BLaER1 treated with 17β-estradiol and CSF1 and Interleukin-3, amounts not matched to agents 10 nM and 100 nM (cell line): ENCODE results near the gene FAM168A.

Experiments
- H3K27ac ChIP-seq, 11 experiments: shearing (Covaris generic); formaldehyde crosslinking; 2 replicates each; pipeline ENCODE4 v1.8.1; 2022
- H3K27me3 ChIP-seq, 11 experiments: shearing (Covaris generic); formaldehyde crosslinking; 2 replicates each; pipeline ENCODE4 v1.8.1; 2022
- H3K36me3 ChIP-seq, 11 experiments: shearing (Covaris generic); formaldehyde crosslinking; 2 replicates each; pipeline ENCODE4 v1.8.1; 2022
- H3K4me1 ChIP-seq, 10 experiments: shearing (Covaris generic); formaldehyde crosslinking; 2 replicates each; pipeline ENCODE4 v1.8.1; 2022
- H3K4me2 ChIP-seq, 11 experiments: shearing (Covaris generic); formaldehyde crosslinking; 2 replicates each; pipeline ENCODE4 v1.8.1; 2022
- H3K4me3 ChIP-seq, 10 experiments: shearing (Covaris generic); formaldehyde crosslinking; 2 replicates each; pipeline ENCODE4 v1.8.1; 2022
- H3K9ac ChIP-seq, 11 experiments: shearing (Covaris generic); formaldehyde crosslinking; 2 replicates each; pipeline ENCODE4 v1.8.1; 2022
- H3K9me3 ChIP-seq, 11 experiments: shearing (Covaris generic); formaldehyde crosslinking; replicated peaks in 1 of 11; 2 replicates each; pipeline ENCODE4 v1.8.1; 2022
- H4K20me1 ChIP-seq, 11 experiments: shearing (Covaris generic); formaldehyde crosslinking; 2 replicates each; pipeline ENCODE4 v1.8.1; 2022
- Cebpa-rat ChIP-seq, 11 experiments: shearing (Covaris generic); IDR thresholded peaks; 2 replicates each; pipeline ENCODE4 v1.8.1; 2022

The FAM168A gene

DNA sequence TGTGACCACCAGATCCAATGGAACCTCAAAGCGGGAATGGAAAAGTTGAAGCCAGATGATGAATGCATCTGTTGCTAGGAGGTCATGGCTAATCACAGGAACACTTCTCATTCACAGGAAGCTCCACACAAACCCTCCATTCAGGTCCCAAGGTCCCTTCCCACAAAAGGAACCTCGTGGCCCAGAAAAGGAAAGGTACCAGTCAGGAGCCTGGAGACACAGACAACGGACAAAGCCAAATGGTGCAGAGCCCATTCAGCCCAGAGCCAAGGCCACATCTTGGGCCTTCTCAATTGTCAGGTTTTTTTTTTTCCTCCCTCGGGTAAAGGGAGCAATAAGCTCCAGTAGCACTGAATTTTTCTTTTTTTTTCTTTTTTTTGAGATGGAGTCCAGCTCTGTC lies 87.0 kb downstream of the FAM168A start:
- Histone ChIP-seq H3K27ac (no peak overlapping the region), H3K36me3 (peaks cover 7 to 37% (median 11%) of the 10 kb centered on the region in 11 experiments; a peak in 19 of 22 replicates), H3K4me1 (no peaks in the 10 kb centered on the region), H3K9ac (no peak overlapping the region), H4K20me1 (peaks cover 0 to 38% (median 0%) of the 10 kb centered on the region in 11 experiments; a peak in 3 of 22 replicates), H3K9me3 (peaks cover 0 to 16% (median 10%) of the 10 kb centered on the region in 11 experiments; a peak in 16 of 22 replicates), H3K27me3 (no peaks in the 10 kb centered on the region), H3K4me3 (no peak overlapping the region), H3K4me2 (no peak overlapping the region)
- no peak for TF ChIP-seq Cebpa-rat (IDR thresholded peaks at IDR 0.05)

DNA sequence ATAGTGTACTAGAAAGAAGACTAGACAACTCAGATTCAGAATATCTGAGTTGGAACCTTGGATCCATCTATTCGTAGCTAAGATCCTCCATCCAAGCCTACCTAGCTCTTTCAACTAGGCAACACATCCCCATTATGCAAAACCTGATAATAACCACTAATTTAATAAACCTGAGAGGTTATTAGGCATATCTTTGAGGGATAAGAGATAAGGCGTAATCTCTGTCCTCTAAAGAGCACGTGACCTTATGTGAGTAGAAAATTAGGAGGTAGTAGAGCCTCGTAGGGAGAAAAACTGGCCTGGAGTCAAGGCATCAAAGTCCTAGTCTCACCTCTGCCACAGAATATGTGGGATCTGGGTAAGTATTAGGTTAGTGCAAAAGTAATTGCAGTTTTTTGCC lies 87.8 kb downstream of the FAM168A start:
- H3K9ac ChIP-seq, result no peak overlapping the region
- H3K9me3 ChIP-seq, result peaks cover 5 to 20% (median 12%) of the 10 kb centered on the region in 11 experiments; a peak in 18 of 22 replicates
- H3K4me2 ChIP-seq, result no peak overlapping the region
- no peak overlapping the region for H3K27ac ChIP-seq
- no peaks in the 10 kb centered on the region for H3K27me3 ChIP-seq
- TF ChIP-seq Cebpa-rat (IDR thresholded peaks at IDR 0.05), result no peak
- peaks cover 0 to 36% (median 0%) of the 10 kb centered on the region in 11 experiments; a peak in 3 of 22 replicates for H4K20me1 ChIP-seq
- H3K4me1 ChIP-seq, result no peaks in the 10 kb centered on the region
- H3K36me3 ChIP-seq, result peaks cover 9 to 41% (median 17%) of the 10 kb centered on the region in 11 experiments; a peak in 19 of 22 replicates
- no peak overlapping the region for H3K4me3 ChIP-seq

DNA sequence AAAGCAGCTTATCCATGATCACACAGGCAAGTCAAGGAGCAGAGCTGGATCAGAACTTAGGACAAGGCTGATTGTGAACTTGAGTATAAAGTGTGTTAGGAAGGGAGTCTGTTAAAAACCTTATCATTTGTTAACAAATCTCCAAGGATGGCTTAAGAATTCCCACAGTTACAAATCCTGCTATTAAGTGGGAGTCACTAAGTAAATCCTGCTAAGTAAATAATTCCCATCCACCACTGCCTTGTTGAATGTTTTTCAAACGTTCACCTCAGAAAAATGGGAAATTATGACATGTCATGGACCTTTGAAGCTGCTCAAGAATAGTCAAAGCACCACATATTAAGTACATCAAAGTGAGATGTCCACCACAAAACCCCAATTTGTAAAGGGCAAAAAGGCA lies 88.7 kb downstream of the FAM168A start:
- Histone ChIP-seq H3K4me3 (no peak overlapping the region), H3K9me3 (peaks cover 14 to 30% (median 20%) of the 10 kb centered on the region in 11 experiments), H3K4me2 (no peak overlapping the region), H3K27ac (no peak overlapping the region), H4K20me1 (peaks cover 0 to 35% (median 0%) of the 10 kb centered on the region in 11 experiments; a peak in 3 of 22 replicates), H3K36me3 (peaks cover 7 to 41% (median 19%) of the 10 kb centered on the region in 11 experiments; a peak in 18 of 22 replicates), H3K27me3 (no peaks in the 10 kb centered on the region), H3K9ac (no peak overlapping the region), H3K4me1 (no peaks in the 10 kb centered on the region)
- no peak for TF ChIP-seq Cebpa-rat (IDR thresholded peaks at IDR 0.05)

DNA sequence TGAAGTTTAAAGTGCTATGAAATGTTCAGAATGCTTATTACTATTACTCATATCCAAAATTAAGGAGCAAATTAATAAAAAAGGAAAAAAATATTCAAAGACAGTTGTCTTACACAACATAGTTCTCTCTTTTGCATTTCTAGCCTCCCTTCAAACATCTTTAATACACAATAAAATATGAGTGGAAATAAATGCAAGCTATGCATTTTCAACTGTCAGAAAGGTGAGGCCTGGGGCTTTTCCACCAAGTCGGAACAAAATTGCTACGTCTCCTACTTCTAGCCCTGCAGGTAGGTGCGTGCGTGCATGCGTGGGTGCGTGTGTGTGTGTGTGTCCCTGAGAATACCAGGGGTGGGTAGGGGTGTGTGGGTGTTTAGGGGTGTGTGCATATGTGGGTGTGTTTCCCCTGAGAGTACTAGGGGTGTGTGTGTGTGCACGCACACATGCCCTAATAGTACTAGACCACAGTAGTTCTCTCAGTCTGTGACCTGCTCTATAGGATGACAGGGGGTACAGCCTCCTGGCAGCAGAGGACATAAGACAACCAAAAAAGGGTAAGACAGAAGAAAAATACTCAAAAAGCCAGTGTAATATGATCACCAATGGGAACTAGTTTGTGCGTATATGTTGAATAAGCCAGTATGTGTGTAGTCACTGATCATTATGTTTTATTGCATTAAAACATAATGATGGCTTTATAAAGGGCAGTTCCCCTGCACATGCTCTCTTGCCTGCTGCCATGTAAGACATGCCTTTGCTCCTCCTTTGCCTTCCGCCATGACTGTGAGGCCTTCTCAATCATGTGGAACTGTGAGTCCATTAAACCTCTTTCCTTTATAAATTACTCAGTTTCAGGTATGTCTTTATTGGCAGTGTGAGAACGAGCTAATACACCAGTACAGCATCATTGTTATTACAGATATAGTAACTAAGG lies 89.4 kb downstream of the FAM168A start:
- no peak overlapping the region for H3K27ac ChIP-seq
- no peak overlapping the region for H3K4me2 ChIP-seq
- H3K36me3 ChIP-seq, result peaks cover 11 to 36% (median 21%) of the 10 kb centered on the region in 11 experiments; a peak in 18 of 22 replicates
- no peaks in the 10 kb centered on the region for H3K27me3 ChIP-seq
- no peak for TF ChIP-seq Cebpa-rat (IDR thresholded peaks at IDR 0.05)
- H3K9ac ChIP-seq, result no peak overlapping the region
- H4K20me1 ChIP-seq, result peaks cover 0 to 35% (median 0%) of the 10 kb centered on the region in 11 experiments; a peak in 3 of 22 replicates
- peaks cover 21 to 36% (median 27%) of the 10 kb centered on the region in 11 experiments for H3K9me3 ChIP-seq
- H3K4me3 ChIP-seq, result no peak overlapping the region
- H3K4me1 ChIP-seq, result no peaks in the 10 kb centered on the region

DNA sequence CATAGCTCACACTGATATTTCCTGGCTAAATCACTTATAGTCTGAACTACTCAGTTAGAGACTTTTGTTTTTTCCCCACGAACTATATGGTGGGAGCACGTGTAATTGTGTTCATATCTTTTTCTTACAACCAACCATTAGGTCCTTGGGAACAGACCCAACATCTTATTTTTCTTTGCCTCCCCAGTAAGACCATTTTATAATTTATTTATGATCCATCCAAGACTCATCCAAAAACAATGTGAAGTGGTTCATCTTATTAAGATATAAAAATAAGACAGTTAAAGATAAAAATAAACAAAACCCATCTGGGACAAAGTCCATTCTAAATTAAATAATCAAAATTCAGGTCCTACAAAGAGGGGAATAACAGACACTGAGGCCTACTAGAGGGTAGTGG lies 90.8 kb downstream of the FAM168A start:
- peaks cover 11 to 36% (median 21%) of the 10 kb centered on the region in 11 experiments; a peak in 18 of 22 replicates for H3K36me3 ChIP-seq
- no peaks in the 10 kb centered on the region for H3K27me3 ChIP-seq
- no peak overlapping the region for H3K4me3 ChIP-seq
- H3K27ac ChIP-seq, result no peak overlapping the region
- H3K9me3 ChIP-seq, result peaks cover 24 to 50% (median 37%) of the 10 kb centered on the region in 11 experiments
- TF ChIP-seq Cebpa-rat (IDR thresholded peaks at IDR 0.05), result no peak
- no peaks in the 10 kb centered on the region for H3K4me1 ChIP-seq
- no peak overlapping the region for H3K4me2 ChIP-seq
- H3K9ac ChIP-seq, result no peak overlapping the region
- H4K20me1 ChIP-seq, result peaks cover 0 to 31% (median 0%) of the 10 kb centered on the region in 11 experiments; a peak in 3 of 22 replicates

DNA sequence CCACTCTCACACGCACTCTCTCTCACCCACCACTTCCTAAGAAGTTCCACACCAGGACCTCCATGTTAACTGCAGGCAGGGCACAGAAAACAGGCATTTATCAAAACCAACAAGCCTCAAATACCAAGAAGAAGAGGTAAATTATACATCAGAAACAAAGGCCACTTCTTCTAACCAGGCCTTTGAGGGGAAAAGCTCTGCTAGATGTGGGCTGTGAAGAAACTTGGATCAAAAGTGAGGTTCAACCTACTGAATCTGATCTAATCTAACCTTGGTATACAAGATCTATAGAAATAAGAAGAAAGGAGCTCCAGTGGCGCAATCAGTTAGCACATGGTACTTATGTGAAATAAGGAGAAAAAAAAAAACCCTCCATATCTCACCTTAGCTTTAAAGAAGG lies 91.9 kb downstream of the FAM168A start:
- peaks cover 28 to 61% (median 46%) of the 10 kb centered on the region in 11 experiments for H3K9me3 ChIP-seq
- peaks cover 11 to 36% (median 21%) of the 10 kb centered on the region in 11 experiments; a peak in 18 of 22 replicates for H3K36me3 ChIP-seq
- H3K4me1 ChIP-seq, result peaks cover 0 to 3% (median 0%) of the 10 kb centered on the region in 10 experiments; a peak in 2 of 20 replicates
- peaks cover 0 to 31% (median 0%) of the 10 kb centered on the region in 11 experiments; a peak in 3 of 22 replicates for H4K20me1 ChIP-seq
- H3K9ac ChIP-seq, result no peak overlapping the region
- H3K4me3 ChIP-seq, result no peak overlapping the region
- H3K27me3 ChIP-seq, result no peaks in the 10 kb centered on the region
- H3K4me2 ChIP-seq, result no peak overlapping the region
- TF ChIP-seq Cebpa-rat (IDR thresholded peaks at IDR 0.05), result no peak
- no peak overlapping the region for H3K27ac ChIP-seq

DNA sequence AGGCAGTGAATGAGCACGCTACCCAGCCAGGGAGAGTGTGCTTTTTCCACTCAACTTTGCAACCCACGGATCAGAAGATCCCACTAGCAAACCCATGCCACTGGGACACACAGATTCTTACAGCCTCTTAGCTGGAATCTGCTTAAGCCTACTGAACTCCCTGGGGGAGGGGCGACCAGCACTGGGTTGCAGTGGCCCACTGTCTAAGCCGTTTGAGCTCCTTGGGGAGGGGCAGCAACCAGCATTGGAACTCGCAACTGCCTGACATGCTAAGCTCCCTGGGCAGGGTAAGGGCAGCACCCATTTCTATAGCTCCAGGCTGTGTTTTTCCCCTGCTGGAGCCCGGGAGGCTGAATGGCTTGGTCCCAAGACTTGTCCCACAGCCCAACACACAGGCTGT lies 99.6 kb downstream of the FAM168A start:
- Histone ChIP-seq H3K4me1 (peaks cover 0 to 38% (median 2%) of the 10 kb centered on the region in 10 experiments; a peak in 7 of 20 replicates), H3K4me3 (no peak overlapping the region), H3K9ac (no peak overlapping the region), H3K27ac (no peak overlapping the region), H4K20me1 (peaks cover 0 to 44% (median 0%) of the 10 kb centered on the region in 11 experiments; a peak in 4 of 22 replicates), H3K4me2 (no peak overlapping the region), H3K9me3 (peaks cover 4 to 82% (median 64%) of the 10 kb centered on the region in 11 experiments; a peak in 20 of 22 replicates), H3K27me3 (no peaks in the 10 kb centered on the region), H3K36me3 (peaks cover 0 to 36% (median 24%) of the 10 kb centered on the region in 11 experiments; a peak in 14 of 22 replicates)
- TF ChIP-seq Cebpa-rat (IDR thresholded peaks at IDR 0.05), result no peak

DNA sequence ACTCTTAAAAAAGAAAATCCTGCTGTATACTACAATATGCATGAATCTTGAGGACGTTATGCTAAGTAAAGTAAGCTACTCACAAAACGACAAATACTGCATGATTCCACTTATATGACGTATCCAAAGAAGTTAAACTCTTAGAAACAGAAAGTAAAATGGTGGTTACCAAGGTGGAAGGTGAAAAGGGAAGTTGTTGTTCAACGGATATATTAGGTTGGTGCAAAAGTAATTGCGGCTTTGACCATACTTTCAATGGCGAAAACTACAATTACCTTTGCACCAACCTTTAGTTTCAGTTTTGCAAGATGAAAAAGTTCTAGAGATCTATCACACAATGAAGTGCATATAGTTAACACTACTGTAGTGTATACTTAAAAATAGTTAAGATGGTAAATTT lies 101.8 kb downstream of the FAM168A start:
- Histone ChIP-seq H3K4me3 (no peak overlapping the region), H3K27me3 (no peaks in the 10 kb centered on the region), H4K20me1 (peaks cover 0 to 61% (median 0%) of the 10 kb centered on the region in 11 experiments; a peak in 4 of 22 replicates), H3K4me1 (peaks cover 0 to 44% (median 2%) of the 10 kb centered on the region in 10 experiments; a peak in 7 of 20 replicates), H3K9me3 (peaks cover 0 to 70% (median 51%) of the 10 kb centered on the region in 11 experiments; a peak in 18 of 22 replicates), H3K27ac (no peak overlapping the region), H3K9ac (no peak overlapping the region), H3K36me3 (peaks cover 0 to 46% (median 30%) of the 10 kb centered on the region in 11 experiments; a peak in 15 of 22 replicates), H3K4me2 (peak overlapping the region in 2 of 11 experiments; percentile 24 to 53; a peak in 3 of 22 replicates)
- no peak for TF ChIP-seq Cebpa-rat (IDR thresholded peaks at IDR 0.05)

DNA sequence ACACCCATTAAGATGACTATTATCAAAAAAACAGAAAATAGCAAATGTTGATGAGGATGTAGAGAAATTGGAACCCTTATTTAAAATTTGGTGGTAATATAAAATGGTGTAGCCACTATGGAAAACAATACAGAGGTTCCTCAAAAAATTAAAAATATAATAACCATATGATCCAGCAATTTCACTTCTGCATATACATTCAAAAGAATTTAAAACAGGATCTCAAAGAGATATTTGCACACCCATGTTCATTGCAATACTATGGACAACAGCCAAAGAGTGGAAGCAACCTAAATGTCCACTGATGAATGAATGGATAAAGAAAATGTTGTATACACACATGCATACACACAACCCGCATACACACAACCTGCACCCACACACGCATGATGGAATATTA lies 102.2 kb downstream of the FAM168A start:
- peaks cover 0 to 66% (median 47%) of the 10 kb centered on the region in 11 experiments; a peak in 18 of 22 replicates for H3K9me3 ChIP-seq
- H3K36me3 ChIP-seq, result peaks cover 0 to 46% (median 30%) of the 10 kb centered on the region in 11 experiments; a peak in 15 of 22 replicates
- no peak overlapping the region for H3K4me3 ChIP-seq
- H3K9ac ChIP-seq, result no peak overlapping the region
- H3K4me1 ChIP-seq, result peaks cover 0 to 42% (median 2%) of the 10 kb centered on the region in 10 experiments; a peak in 7 of 20 replicates
- no peaks in the 10 kb centered on the region for H3K27me3 ChIP-seq
- TF ChIP-seq Cebpa-rat (IDR thresholded peaks at IDR 0.05), result no peak
- H3K27ac ChIP-seq, result no peak overlapping the region
- H4K20me1 ChIP-seq, result peaks cover 0 to 63% (median 0%) of the 10 kb centered on the region in 11 experiments; a peak in 4 of 22 replicates
- peak overlapping the region in 2 of 11 experiments; percentile 24 to 53; a peak in 3 of 22 replicates for H3K4me2 ChIP-seq
